ENCODE measurements around the gene MRPL55.

- TF ChIP-seq CTCF (conservative IDR thresholded peaks at IDR 0.05; ENCODE audit: low read length) (no peak), EZH2phosphoT487 (IDR thresholded peaks at IDR 0.05; ENCODE audit: borderline replicate concordance) (no peak)
These were observed 35.3 kb upstream of the MRPL55 start for GRCh38 chr1:228144193-228144992.
